Keratinocyte (primary cell): ENCODE measurements around the gene PRLR. TPM values are rescaled to one million over a fixed set of nuclear protein-coding genes. Genes with fewer than 3 reads are reported as not detected.

Experiments
- DNase-seq: peaks from one replicate; pipeline ENCODE4 v3.0.0-alpha.2; 2011; ENCODE audit warnings: low read depth, missing footprints, low spot score
- FAIRE-seq: peaks from 2 replicates; lab custom pipeline; 2011; peaks lifted over from hg19 to GRCh38; lab: Jason Lieb, UNC
- H2AFZ ChIP-seq: 2 replicates; pipeline ENCODE4 v1.6.0; 2012; ENCODE audit warnings: low read length, control low read depth, inconsistent platforms; ENCODE audit not compliant: control insufficient read depth
- H3K27ac ChIP-seq: 2 replicates; pipeline ENCODE4 v1.5.1; 2011; ENCODE audit warnings: low read length; ENCODE audit not compliant: control insufficient read depth, insufficient read depth
- H3K27me3 ChIP-seq: 3 replicates; pipeline ENCODE4 v1.6.0; 2011; ENCODE audit warnings: low read length; ENCODE audit not compliant: control insufficient read depth, insufficient read depth; ENCODE audit errors: extremely low read depth
- H3K36me3 ChIP-seq, 2 experiments: 2 replicates in 1 of 2; 3 replicates in 1 of 2; pipeline ENCODE4 v1.5.1; 2011; ENCODE audit warnings: low read length in 2 of 2, mild to moderate bottlenecking in 1 of 2; ENCODE audit not compliant: control insufficient read depth in 2 of 2, insufficient read depth in 2 of 2; ENCODE audit errors: extremely low read depth in 1 of 2
- H3K4me1 ChIP-seq: 3 replicates; pipeline ENCODE4 v1.5.1; 2011; ENCODE audit warnings: low read length; ENCODE audit not compliant: control insufficient read depth, insufficient read depth; ENCODE audit errors: extremely low read depth
- H3K4me2 ChIP-seq: 3 replicates; pipeline ENCODE4 v1.6.0; 2011; ENCODE audit warnings: low read depth, low read length; ENCODE audit not compliant: control insufficient read depth, insufficient read depth; ENCODE audit errors: extremely low read depth
- H3K4me3 ChIP-seq, 3 experiments: fragments of 200-600 bp in 1 of 3; sonication (generic) in 1 of 3; 2 replicates in 2 of 3; 3 replicates in 1 of 3; pipeline ENCODE4 v1.5.1; 2011 to 2016; ENCODE audit warnings: low read length in 3 of 3, mild to moderate bottlenecking in 3 of 3, control low read depth in 2 of 3, inconsistent platforms in 1 of 3, low read depth in 1 of 3, mixed read lengths in 1 of 3, mixed run types in 1 of 3, moderate library complexity in 1 of 3; ENCODE audit not compliant: control insufficient read depth in 2 of 3, insufficient read depth in 2 of 3; ENCODE audit errors: extremely low read depth in 1 of 3
- H3K79me2 ChIP-seq: 2 replicates; pipeline ENCODE4 v1.6.0; 2012; ENCODE audit warnings: low read length; ENCODE audit not compliant: control insufficient read depth, insufficient read depth
- H3K9ac ChIP-seq: 3 replicates; pipeline ENCODE4 v1.6.0; 2011; ENCODE audit warnings: low read length; ENCODE audit not compliant: control insufficient read depth, insufficient read depth; ENCODE audit errors: extremely low read depth
- H3K9me1 ChIP-seq: 3 replicates; pipeline ENCODE4 v1.6.0; 2011; ENCODE audit warnings: low read length; ENCODE audit not compliant: control insufficient read depth, insufficient read depth; ENCODE audit errors: extremely low read depth
- H3K9me3 ChIP-seq: 2 replicates; pipeline ENCODE4 v1.5.1; 2012; ENCODE audit warnings: low read depth, low read length; ENCODE audit not compliant: control insufficient read depth
- H4K20me1 ChIP-seq: 3 replicates; pipeline ENCODE4 v1.6.0; 2011; ENCODE audit warnings: low read length; ENCODE audit not compliant: control insufficient read depth, insufficient read depth; ENCODE audit errors: extremely low read depth
- CTCF ChIP-seq, 3 experiments: IDR thresholded peaks in 1 of 3; conservative IDR thresholded peaks in 1 of 3; optimal IDR thresholded peaks in 1 of 3; 2 replicates in 2 of 3; 3 replicates in 1 of 3; pipeline versions ENCODE3 to v1.5.1; 2011; ENCODE audit warnings: low read length in 3 of 3, mild to moderate bottlenecking in 3 of 3, moderate library complexity in 2 of 3, control low read depth in 1 of 3, inconsistent platforms in 1 of 3; ENCODE audit not compliant: insufficient read depth in 2 of 3; ENCODE audit errors: extremely low read depth in 1 of 3
- EZH2 ChIP-seq: IDR thresholded peaks from one replicate; pipeline ENCODE4 v1.6.1; 2012; ENCODE audit warnings: inconsistent platforms, mild to moderate bottlenecking, low read length, moderate library complexity
- dilution Hi-C: fragments of 300-500 bp; cut with MboI; formaldehyde crosslinking; loops from one replicate; pipeline ENCODE4 v1.7.0; 2020; ENCODE audit warnings: low sequenced_read_pairs; ENCODE audit not compliant: extremely low pct_ligation_motif_present
- polyA plus RNA-seq, 5 experiments: library from polyadenylated mRNA; depleted of rRNA in 3 of 5; stranded (reverse) in 3 of 5; stranded (forward) in 1 of 5; unstranded in 1 of 5; fragments of >200 nt; gene quantifications; 1 replicate in 1 of 5; 2 replicates in 3 of 5; 3 replicates in 1 of 5; pipeline versions ENCODE4 v1.2.1 to v1.2.3, GENCODE V29; 2011 to 2012; ENCODE audit warnings: missing spikeins in 2 of 5, low read depth in 1 of 5, low replicate concordance in 1 of 5

The PRLR gene
- polyA plus RNA-seq, 1 donor (not counting 4 experiments of a cell fraction or from before 2014, with no cell fraction given): 0.04 TPM

- H3K9ac ChIP-seq: no peak overlapping the region
- no peaks in the 10 kb centered on the region for H3K79me2 ChIP-seq
- dilution Hi-C loops: no loop called here
- no peaks in the 10 kb centered on the region for H3K36me3 ChIP-seq
- no peaks in the 10 kb centered on the region for H3K9me1 ChIP-seq
- H3K9me3 ChIP-seq: no peaks in the 10 kb centered on the region
- H3K27me3 ChIP-seq: no peaks in the 10 kb centered on the region
- no peak overlapping the region for H3K4me3 ChIP-seq
- H3K4me2 ChIP-seq: no peak overlapping the region
- FAIRE-seq (no peak), DNase-seq (no peak)
- peaks cover 14% of the 10 kb centered on the region for H3K4me1 ChIP-seq
- no peak overlapping the region for H2AFZ ChIP-seq
- H4K20me1 ChIP-seq: no peaks in the 10 kb centered on the region
- TF ChIP-seq CTCF (optimal IDR thresholded peaks at IDR 0.05 in 1 of 3, IDR thresholded peaks at IDR 0.05 in 1 of 3, conservative IDR thresholded peaks at IDR 0.05 in 1 of 3; ENCODE audit: extremely low read depth in 1 of 3, insufficient read depth in 2 of 3, low read length in 3 of 3): no peak
- H3K27ac ChIP-seq: no peak overlapping the region
These were observed 104.5 kb downstream of the PRLR start for GRCh38 chr5:35125746-35126145.

GRCh38 chr5:35124932-35125331 lies 105.4 kb downstream of the PRLR start:
- H3K27ac ChIP-seq: no peak overlapping the region
- H3K36me3 ChIP-seq: no peaks in the 10 kb centered on the region
- H3K79me2 ChIP-seq: no peaks in the 10 kb centered on the region
- no peak overlapping the region for H3K4me2 ChIP-seq
- H2AFZ ChIP-seq: no peak overlapping the region
- H3K4me3 ChIP-seq: no peak overlapping the region
- H3K9me1 ChIP-seq: no peaks in the 10 kb centered on the region
- no peak overlapping the region for H3K9ac ChIP-seq
- FAIRE-seq: no peak
- dilution Hi-C loops: no loop called here
- H3K27me3 ChIP-seq: no peaks in the 10 kb centered on the region
- H3K9me3 ChIP-seq: no peaks in the 10 kb centered on the region
- TF ChIP-seq EZH2 (no peak), CTCF (optimal IDR thresholded peaks at IDR 0.05 in 1 of 3, IDR thresholded peaks at IDR 0.05 in 1 of 3, conservative IDR thresholded peaks at IDR 0.05 in 1 of 3; ENCODE audit: extremely low read depth in 1 of 3, insufficient read depth in 2 of 3, low read length in 3 of 3) (no peak)
- H3K4me1 ChIP-seq: peaks cover 13% of the 10 kb centered on the region
- no peaks in the 10 kb centered on the region for H4K20me1 ChIP-seq
- DNase-seq: no peak
